Measurements from ENCODE around the gene UBE2J2. TPM values are rescaled to one million over a fixed set of nuclear protein-coding genes. Genes with fewer than 3 reads are reported as not detected.
"Not testable (repeated sequence)": the region's sequence is repeated elsewhere in the genome, so short reads cannot be mapped to it uniquely, and the experiment has no call there.

Gene UBE2J2
- total and polyA plus RNA-seq, 8 donors, result 14.0 to 252 (median 46.5) TPM

GRCh38 chr1:1318131-1318652 lies 44.5 kb upstream of the UBE2J2 start:
- H3K27me3 ChIP-seq, result no peaks in the 10 kb centered on the region
- H3K9me3 ChIP-seq, result no peaks in the 10 kb centered on the region
- peak overlapping the region; percentile 53 to 86 (median 70) for H3K27ac ChIP-seq
- H3K36me3 ChIP-seq, result peaks cover 28 to 76% (median 66%) of the 10 kb centered on the region in 4 donors
- no peak overlapping the region for H3K4me3 ChIP-seq
- peak; percentile 86 to 88 for DNase-seq
- 55 to 64% (median 61%) methylated on average over 9 of the region's 9 CpGs for WGBS, 5 donors
- H3K4me1 ChIP-seq, result peaks cover 39 to 75% (median 60%) of the 10 kb centered on the region in 4 donors
- TF ChIP-seq EP300 (IDR thresholded peaks at IDR 0.05), result no peak
- TF ChIP-seq POLR2AphosphoS5 (IDR thresholded peaks at IDR 0.05), result peak in 2 of 3 donors; percentile 53 to 67
- intact Hi-C loops (cut with DNase I; ENCODE audit: low total_unique reads), result no loop called here

- Histone ChIP-seq H3K4me1 (peaks cover 34 to 68% (median 52%) of the 10 kb centered on the region in 4 donors), H3K27ac (peak overlapping the region in 4 of 5 donors; percentile 65 to 86 (median 74)), H3K9me3 (no peaks in the 10 kb centered on the region), H3K4me3 (no peak overlapping the region), H3K36me3 (peaks cover 36 to 84% (median 74%) of the 10 kb centered on the region in 4 donors), H3K27me3 (no peaks in the 10 kb centered on the region)
- no peak for TF ChIP-seq POLR2A (IDR thresholded peaks at IDR 0.05)
- TF ChIP-seq EP300 (IDR thresholded peaks at IDR 0.05), result no peak
- TF ChIP-seq POLR2AphosphoS5 (IDR thresholded peaks at IDR 0.05), result no peak
- no peak for TF ChIP-seq CTCF (IDR thresholded peaks at IDR 0.05)
- 84 to 94% (median 89%) methylated on average over 6 of the region's 6 CpGs for WGBS, 5 donors
- no peak for DNase-seq
- intact Hi-C loops (cut with DNase I; ENCODE audit: low total_unique reads), result no loop called here
Observed at GRCh38 chr1:1317420-1317819, 43.8 kb upstream of the UBE2J2 start.

DNA sequence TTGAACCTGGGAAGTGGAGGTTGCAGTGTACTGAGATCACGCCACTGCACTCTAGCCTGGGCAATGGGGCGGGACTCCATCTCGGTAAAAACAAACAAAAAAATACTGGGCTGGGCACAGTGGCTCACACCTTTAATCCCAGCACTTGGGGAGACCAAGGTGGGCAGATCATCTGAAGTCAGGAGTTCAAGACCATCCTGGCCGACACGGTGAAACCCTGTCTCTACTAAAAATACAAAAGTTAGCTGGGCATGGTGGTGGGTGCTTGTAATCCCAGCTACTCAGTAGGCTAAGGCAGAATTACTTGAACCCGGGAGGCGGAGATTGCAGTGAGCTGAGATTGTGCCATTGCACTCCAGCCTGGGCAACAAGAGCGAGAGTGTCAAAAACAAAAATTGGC lies 42.5 kb upstream of the UBE2J2 start:
- H3K9me3 ChIP-seq; intact Hi-C loops (cut with DNase I; ENCODE audit: low total_unique reads); DNase-seq; H3K4me3 ChIP-seq; H3K27me3 ChIP-seq: not testable (repeated sequence)
- H3K4me1 ChIP-seq, result peaks cover 24 to 56% (median 40%) of the 10 kb centered on the region in 4 donors
- 83 to 89% (median 84%) methylated on average over 8 of the region's 8 CpGs for WGBS, 5 donors
- H3K27ac ChIP-seq, result peak overlapping the region in 1 of 5 donors; percentile 41
- peaks cover 41 to 87% (median 80%) of the 10 kb centered on the region in 4 donors for H3K36me3 ChIP-seq

- peaks cover 19 to 54% (median 34%) of the 10 kb centered on the region in 4 donors for H3K4me1 ChIP-seq
- no peaks in the 10 kb centered on the region for H3K27me3 ChIP-seq
- intact Hi-C loops (cut with DNase I; ENCODE audit: low total_unique reads), result no loop called here
- H3K36me3 ChIP-seq, result peaks cover 41 to 87% (median 80%) of the 10 kb centered on the region in 4 donors
- H3K27ac ChIP-seq, result peak overlapping the region in 2 of 5 donors; percentile 9 to 42
- TF ChIP-seq CTCF (IDR thresholded peaks at IDR 0.05), result no peak
- no peak for TF ChIP-seq POLR2AphosphoS5 (IDR thresholded peaks at IDR 0.05)
- no peaks in the 10 kb centered on the region for H3K9me3 ChIP-seq
- H3K4me3 ChIP-seq, result no peak overlapping the region
- DNase-seq, result no peak
- 70 to 75% (median 74%) methylated on average over 14 to 26 of the region's 26 CpGs for WGBS, 5 donors
Observed at GRCh38 chr1:1315435-1315954, 41.8 kb upstream of the UBE2J2 start.

GRCh38 chr1:1314678-1315335 lies 41.2 kb upstream of the UBE2J2 start:
- Histone ChIP-seq H3K4me3 (no peak overlapping the region), H3K4me1 (peaks cover 21 to 54% (median 39%) of the 10 kb centered on the region in 4 donors), H3K27ac (peak overlapping the region in 2 of 5 donors; percentile 9 to 42), H3K27me3 (no peaks in the 10 kb centered on the region), H3K9me3 (no peaks in the 10 kb centered on the region), H3K36me3 (peaks cover 41 to 85% (median 80%) of the 10 kb centered on the region in 4 donors)
- 86 to 91% (median 90%) methylated on average over 23 of the region's 23 CpGs for WGBS, 5 donors
- intact Hi-C loops (cut with DNase I; ENCODE audit: low total_unique reads), result no loop called here
- DNase-seq, result no peak
- TF ChIP-seq POLR2A (IDR thresholded peaks at IDR 0.05) (no peak), EP300 (IDR thresholded peaks at IDR 0.05) (no peak)

- no peak overlapping the region for H3K27ac ChIP-seq
- WGBS, 5 donors, result 91 to 96% (median 93%) methylated on average over 15 of the region's 15 CpGs
- no peaks in the 10 kb centered on the region for H3K9me3 ChIP-seq
- DNase-seq, result no peak
- peaks cover 27 to 56% (median 42%) of the 10 kb centered on the region in 4 donors for H3K4me1 ChIP-seq
- intact Hi-C loops (cut with DNase I; ENCODE audit: low total_unique reads), result no loop called here
- H3K27me3 ChIP-seq, result no peaks in the 10 kb centered on the region
- TF ChIP-seq EP300 (IDR thresholded peaks at IDR 0.05) (no peak), POLR2AphosphoS5 (IDR thresholded peaks at IDR 0.05) (no peak), CTCF (IDR thresholded peaks at IDR 0.05) (no peak), POLR2A (IDR thresholded peaks at IDR 0.05) (no peak)
- no peak overlapping the region for H3K4me3 ChIP-seq
- peaks cover 37 to 79% (median 74%) of the 10 kb centered on the region in 4 donors for H3K36me3 ChIP-seq
Observed at GRCh38 chr1:1314237-1314586, 40.6 kb upstream of the UBE2J2 start.

Measured in stomach (tissue), 9 donors.